Gastrocnemius medialis (tissue), 4 donors: Measurements from ENCODE around the gene PLCL1.

Experiments
- CTCF ChIP-seq, 5 experiments: fragments of 450-650 bp in 3 of 5; fragments of 200-600 bp in 2 of 5; sonication (generic) in 2 of 5; IDR thresholded peaks in 4 of 5; conservative IDR thresholded peaks in 1 of 5; 1 replicate in 4 of 5; 2 replicates in 1 of 5; pipeline ENCODE4 v1.5.1; 2016 to 2019; ENCODE audit warnings: antibody characterized with exemption in 5 of 5, mild to moderate bottlenecking in 3 of 5, moderate library complexity in 3 of 5
- POLR2A ChIP-seq, 2 donors: fragments of 450-650 bp; IDR thresholded peaks; one replicate each; pipeline ENCODE4 v1.6.1; 2017; ENCODE audit warnings: antibody characterized with exemption in 2 of 2, mild to moderate bottlenecking in 2 of 2, moderate library complexity in 2 of 2

GRCh38 chr2:197804049-197804757 lies at the start of gene PLCL1:
- TF ChIP-seq CTCF (IDR thresholded peaks at IDR 0.05 in 4 of 5, conservative IDR thresholded peaks at IDR 0.05 in 1 of 5): peak in 4 of 5 experiments; percentile 10 to 27 (median 22)
- peak; percentile 82 to 94 for TF ChIP-seq POLR2A (IDR thresholded peaks at IDR 0.05)
